OCI-LY7 (cell line): ENCODE results near the gene AREL1. TPM values are rescaled to one million over a fixed set of nuclear protein-coding genes. Genes with fewer than 3 reads are reported as not detected.

Experiments
- BruUV-seq: library from RNA; stranded (reverse); fragments of 400-500 nt; replicated peaks from 2 replicates; lab custom pipeline; 2021; lab: Mats Ljungman, UMichigan
- CTCF ChIA-PET: fragments of 300-600 bp; sonication (Branson Sonifier 250); formaldehyde crosslinking; loops from one replicate; lab custom pipeline; 2022; ENCODE audit warnings: antibody characterized with exemption; ENCODE audit not compliant: unreplicated experiment; lab: Charles Lee
- POLR2A ChIA-PET: fragments of 300-600 bp; sonication (Branson Sonifier 250); formaldehyde crosslinking; loops from one replicate; lab custom pipeline; 2022; ENCODE audit warnings: antibody characterized with exemption; lab: Charles Lee
- DNase-seq: peaks from one replicate; pipeline ENCODE4 v3.0.0-alpha.2; 2015; ENCODE audit warnings: low spot score
- H2AFZ ChIP-seq: fragments of 200-600 bp; sonication (generic), shearing (Covaris generic); 2 replicates; pipeline ENCODE4 v1.6.1; 2014; ENCODE audit warnings: mild to moderate bottlenecking, antibody characterized with exemption, low read length, moderate library complexity
- H3K27ac ChIP-seq: fragments of 200-600 bp; sonication (generic); 2 replicates; pipeline ENCODE4 v1.5.1; 2014; ENCODE audit warnings: mixed run types, low read depth, mild to moderate bottlenecking, moderate library complexity, low read length, inconsistent platforms; ENCODE audit not compliant: poor library complexity, severe bottlenecking
- H3K36me3 ChIP-seq: fragments of 200-600 bp; sonication (generic); 2 replicates; pipeline ENCODE4 v1.6.1; 2014; ENCODE audit warnings: mild to moderate bottlenecking, antibody characterized with exemption, low read length, moderate library complexity, mixed read lengths; ENCODE audit not compliant: insufficient read depth
- H3K4me1 ChIP-seq: fragments of 200-600 bp; sonication (generic); 2 replicates; pipeline ENCODE4 v1.5.1; 2014; ENCODE audit warnings: mild to moderate bottlenecking, low read length; ENCODE audit not compliant: insufficient read depth, poor library complexity, severe bottlenecking
- H3K4me2 ChIP-seq: fragments of 200-600 bp; sonication (generic); 2 replicates; pipeline ENCODE4 v1.6.1; 2014; ENCODE audit warnings: mild to moderate bottlenecking, low read length
- H3K4me3 ChIP-seq: fragments of 200-600 bp; sonication (generic); 2 replicates; pipeline ENCODE4 v1.5.1; 2014; ENCODE audit warnings: mild to moderate bottlenecking, low read depth, low read length; ENCODE audit not compliant: poor library complexity, severe bottlenecking
- H3K79me2 ChIP-seq: fragments of 200-600 bp; sonication (generic); 2 replicates; pipeline ENCODE4 v1.6.1; 2016; ENCODE audit warnings: low read depth, mild to moderate bottlenecking, low read length, moderate library complexity, mixed read lengths; ENCODE audit not compliant: insufficient read depth
- H3K9me2 ChIP-seq: fragments of 200-600 bp; sonication (generic); 2 replicates; pipeline ENCODE4 v1.6.1; 2016; ENCODE audit warnings: mild to moderate bottlenecking, low read length, mixed read lengths; ENCODE audit not compliant: insufficient read depth
- H3K9me3 ChIP-seq: fragments of 200-600 bp; sonication (generic); 2 replicates; pipeline ENCODE4 v1.6.1; 2014; ENCODE audit warnings: mild to moderate bottlenecking, mixed run types, low read length, mixed read lengths
- H4K20me1 ChIP-seq: fragments of 200-600 bp; sonication (generic); 2 replicates; pipeline ENCODE4 v1.6.1; 2014; ENCODE audit warnings: mild to moderate bottlenecking, antibody characterized with exemption, low read length, moderate library complexity, mixed read lengths; ENCODE audit not compliant: insufficient read depth
- CTCF ChIP-seq: fragments of 200-600 bp; sonication (generic); conservative IDR thresholded peaks from 2 replicates; pipeline ENCODE4 v1.5.1; 2014; ENCODE audit warnings: mild to moderate bottlenecking, antibody characterized with exemption, low read length, moderate library complexity, mixed read lengths
- EZH2phosphoT487 ChIP-seq: fragments of 200-600 bp; sonication (generic); IDR thresholded peaks from 2 replicates; pipeline ENCODE4 v1.6.1; 2018; ENCODE audit warnings: low read depth, borderline replicate concordance, mild to moderate bottlenecking, mixed run types, antibody characterized with exemption, low read length, moderate library complexity, mixed read lengths
- intact Hi-C: fragments of 100-400 bp; cut with micrococcal nuclease; formaldehyde crosslinking; loops from one replicate; pipeline ENCODE4 v1.10.0; 2022; ENCODE audit not compliant: unreplicated experiment
- total RNA-seq, 2 experiments: library from RNA; depleted of rRNA in 1 of 2; stranded (reverse); fragments of >200 nt in 1 of 2; shearing (Covaris generic) in 1 of 2; gene quantifications; 2 replicates each; pipeline ENCODE4 v1.2.3, GENCODE V29; 2014 to 2022

Gene AREL1
- total RNA-seq, 2 experiments from 2014 or later: 30.5 to 37.8 TPM

- ChIA-PET CTCF (no interaction called here), POLR2A (interaction anchor here (1.6 kb wide), 1 partner anchor 23 kb away, joined by 5 read pairs; the partner anchor contains the start of gene YLPM1)
- BruUV-seq: no TSS peak
These were observed 26.6 kb upstream of the AREL1 start for GRCh38 chr14:74739293-74740030.

DNA sequence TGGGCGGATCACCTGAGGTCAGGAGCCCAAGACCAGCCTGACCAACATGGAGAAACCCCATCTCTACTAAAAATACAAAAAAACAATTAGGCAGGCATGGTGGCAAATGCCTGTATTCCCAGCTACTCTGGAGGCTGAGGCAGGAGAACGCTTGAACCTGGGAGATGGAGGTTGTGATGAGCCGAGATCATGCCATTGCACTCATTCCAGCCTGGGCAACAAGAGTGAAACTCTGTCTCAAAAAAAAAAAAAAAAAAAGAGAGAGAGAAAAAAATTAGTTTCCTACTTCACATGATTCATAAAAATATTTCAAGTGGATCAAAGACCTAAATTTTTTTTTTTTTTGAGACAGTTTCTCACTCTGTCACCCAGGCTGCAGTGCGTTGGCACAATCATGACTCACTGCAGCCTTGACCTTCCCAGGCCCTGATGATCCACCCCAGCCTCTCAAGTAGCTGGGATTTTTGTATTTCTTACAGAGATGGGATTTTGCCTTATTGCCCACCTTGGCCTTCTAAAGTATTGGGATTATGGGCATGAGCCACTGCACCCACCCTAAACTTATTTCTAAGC, 25.0 kb upstream of the AREL1 start:
- H3K36me3 ChIP-seq: peaks cover 67% of the 10 kb centered on the region
- no peaks in the 10 kb centered on the region for H3K4me1 ChIP-seq
- no peaks in the 10 kb centered on the region for H3K9me2 ChIP-seq
- no TSS peak for BruUV-seq
- H4K20me1 ChIP-seq: no peaks in the 10 kb centered on the region
- H3K79me2 ChIP-seq: no peaks in the 10 kb centered on the region
- no peaks in the 10 kb centered on the region for H3K9me3 ChIP-seq
- no peak overlapping the region for H3K4me3 ChIP-seq
- intact Hi-C loops: no loop called here
- POLR2A ChIA-PET: interaction anchor here (1.0 kb wide), 1 partner anchor 51 kb away, joined by 3 read pairs; no protein-coding TSS in a partner anchor
- H3K4me2 ChIP-seq: no peak overlapping the region
- CTCF ChIA-PET: no interaction called here
- TF ChIP-seq CTCF: no peak
- TF ChIP-seq EZH2phosphoT487: no peak
- H3K27ac ChIP-seq: no peak overlapping the region
- no peak for DNase-seq
- no peak overlapping the region for H2AFZ ChIP-seq

More at GRCh38 chr14:74739293-74740030, 26.6 kb upstream of the AREL1 start:
- no peak overlapping the region for H3K4me2 ChIP-seq
- intact Hi-C loops: no loop called here
- H2AFZ ChIP-seq: no peak overlapping the region
- H3K79me2 ChIP-seq: no peaks in the 10 kb centered on the region
- H4K20me1 ChIP-seq: no peaks in the 10 kb centered on the region
- H3K4me1 ChIP-seq: no peaks in the 10 kb centered on the region
- H3K9me3 ChIP-seq: no peaks in the 10 kb centered on the region
- no peaks in the 10 kb centered on the region for H3K9me2 ChIP-seq
- no peak for TF ChIP-seq EZH2phosphoT487
- TF ChIP-seq CTCF: no peak
- H3K4me3 ChIP-seq: no peak overlapping the region
- H3K36me3 ChIP-seq: peaks cover 52% of the 10 kb centered on the region
- no peak for DNase-seq
- no peak overlapping the region for H3K27ac ChIP-seq

GRCh38 chr14:74735125-74735524, 22.2 kb upstream of the AREL1 start:
- DNase-seq: no peak
- intact Hi-C loops: no loop called here
- CTCF ChIA-PET: no interaction called here
- no peaks in the 10 kb centered on the region for H3K9me3 ChIP-seq
- no peaks in the 10 kb centered on the region for H3K4me1 ChIP-seq
- BruUV-seq: TSS peak; percentile 76
- no peak overlapping the region for H3K27ac ChIP-seq
- no peak overlapping the region for H3K4me3 ChIP-seq
- H3K9me2 ChIP-seq: no peaks in the 10 kb centered on the region
- peaks cover 82% of the 10 kb centered on the region for H3K36me3 ChIP-seq
- H4K20me1 ChIP-seq: no peaks in the 10 kb centered on the region
- POLR2A ChIA-PET: interaction anchor here (0.6 to 0.8 kb wide), 2 partner anchors 9 to 147 kb away, joined by 3 to 4 read pairs; no protein-coding TSS in a partner anchor
- H3K79me2 ChIP-seq: no peaks in the 10 kb centered on the region
- TF ChIP-seq CTCF: no peak
- TF ChIP-seq EZH2phosphoT487: no peak
- H2AFZ ChIP-seq: no peak overlapping the region
- H3K4me2 ChIP-seq: no peak overlapping the region
